SK-N-MC (cell line): Measurements from ENCODE around the gene HSPB9.
A peak's percentile ranks its signal among the peaks of the same experiment; 100 is the strongest.
"Not testable (repeated sequence)": the region's sequence is repeated elsewhere in the genome, so short reads cannot be mapped to it uniquely, and the experiment has no call there.

Source experiments
- DNase-seq: peaks from one replicate; pipeline ENCODE4 v3.0.0-alpha.2; 2011; ENCODE audit warnings: low read depth, low spot score
- H3K27ac ChIP-seq: fragments of 200-600 bp; sonication (generic); 2 replicates; pipeline ENCODE4 v1.5.1; 2016; ENCODE audit warnings: mixed run types
- H3K36me3 ChIP-seq: fragments of 200-600 bp; sonication (generic); 2 replicates; pipeline ENCODE4 v1.6.1; 2017; ENCODE audit warnings: antibody characterized with exemption, low read length, mixed read lengths; ENCODE audit not compliant: insufficient read depth
- H3K4me3 ChIP-seq: fragments of 200-600 bp; sonication (generic); 2 replicates; pipeline ENCODE4 v1.5.1; 2016
- H3K9ac ChIP-seq: fragments of 200-600 bp; sonication (generic); 2 replicates; pipeline ENCODE4 v1.8.0; 2017; ENCODE audit warnings: mixed run types, mixed read lengths; ENCODE audit not compliant: insufficient read length
- H3K9me3 ChIP-seq: fragments of 200-600 bp; sonication (generic); 2 replicates; pipeline ENCODE4 v1.6.1; 2017; ENCODE audit warnings: low read depth, mild to moderate bottlenecking, antibody characterized with exemption, low read length, moderate library complexity, mixed read lengths
- EZH2 ChIP-seq: fragments of 200-600 bp; sonication (generic); IDR thresholded peaks from one replicate; pipeline ENCODE4 v1.6.1; 2017; ENCODE audit warnings: antibody characterized with exemption
- FOXP2 ChIP-seq: optimal IDR thresholded peaks from 2 replicates; pipeline ENCODE3; 2011; ENCODE audit warnings: mild to moderate bottlenecking, moderate library complexity; ENCODE audit not compliant: insufficient read depth; ENCODE audit errors: extremely low read length, control extremely low read depth
- POLR2AphosphoS5 ChIP-seq: IDR thresholded peaks from 2 replicates; pipeline ENCODE4 v1.6.1; 2012; ENCODE audit warnings: mild to moderate bottlenecking, low read depth, low read length, borderline replicate concordance

Gene HSPB9

GRCh38 chr17:42131981-42132432, 9.4 kb downstream of the HSPB9 start:
- Histone ChIP-seq H3K27ac (0 out of 2 replicates have a peak overlapping the region, but pooled peaks have one; percentile 35), H3K9ac (no peak overlapping the region), H3K9me3 (no peaks in the 10 kb centered on the region), H3K36me3 (peaks cover 44% of the 10 kb centered on the region), H3K4me3 (no peak overlapping the region)
- TF ChIP-seq EZH2 (no peak), FOXP2 (no peak), POLR2AphosphoS5 (no peak)
- no peak for DNase-seq

- DNase-seq: no peak
- H3K9me3 ChIP-seq: no peaks in the 10 kb centered on the region
- no peak overlapping the region for H3K9ac ChIP-seq
- TF ChIP-seq FOXP2 (no peak), EZH2 (no peak), POLR2AphosphoS5 (no peak)
- peak overlapping the region; percentile 7; the same call in 1 of the 2 replicates for H3K4me3 ChIP-seq
- no peak overlapping the region for H3K27ac ChIP-seq
- H3K36me3 ChIP-seq: peaks cover 37% of the 10 kb centered on the region
These were observed 10.3 kb downstream of the HSPB9 start for GRCh38 chr17:42132941-42133340.

GRCh38 chr17:42133461-42134041, 10.9 kb downstream of the HSPB9 start:
- no peak for TF ChIP-seq FOXP2
- TF ChIP-seq EZH2: no peak
- TF ChIP-seq POLR2AphosphoS5: no peak
- Histone ChIP-seq H3K9me3 (no peaks in the 10 kb centered on the region), H3K27ac (no peak overlapping the region), H3K9ac (no peak overlapping the region), H3K36me3 (peaks cover 31% of the 10 kb centered on the region), H3K4me3 (no peak overlapping the region)
- no peak for DNase-seq

- Histone ChIP-seq H3K36me3 (peaks cover 15% of the 10 kb centered on the region), H3K9ac (no peak overlapping the region), H3K9me3 (no peaks in the 10 kb centered on the region), H3K4me3 (no peak overlapping the region), H3K27ac (no peak overlapping the region)
- no peak for TF ChIP-seq POLR2AphosphoS5
- no peak for DNase-seq
These were observed 12.5 kb downstream of the HSPB9 start for GRCh38 chr17:42135151-42135550.

GRCh38 chr17:42135664-42136653, 13.4 kb downstream of the HSPB9 start:
- Histone ChIP-seq H3K4me3 (no peak overlapping the region), H3K9ac (no peak overlapping the region), H3K36me3 (peaks cover 8% of the 10 kb centered on the region), H3K9me3 (no peaks in the 10 kb centered on the region), H3K27ac (no peak overlapping the region)
- DNase-seq: no peak
- no peak for TF ChIP-seq EZH2
- no peak for TF ChIP-seq POLR2AphosphoS5
- no peak for TF ChIP-seq FOXP2

- Histone ChIP-seq H3K9ac (no peak overlapping the region), H3K9me3 (no peaks in the 10 kb centered on the region), H3K27ac (no peak overlapping the region), H3K36me3 (peaks cover 7% of the 10 kb centered on the region; the same call in 1 of the 2 replicates), H3K4me3 (no peak overlapping the region)
- TF ChIP-seq POLR2AphosphoS5 (no peak), EZH2 (no peak)
- no peak for DNase-seq
These were observed 14.0 kb downstream of the HSPB9 start for GRCh38 chr17:42136654-42137051.

GRCh38 chr17:42138749-42139492, 16.3 kb downstream of the HSPB9 start:
- TF ChIP-seq FOXP2 (no peak), POLR2AphosphoS5 (no peak), EZH2 (no peak)
- DNase-seq: no peak
- H3K27ac ChIP-seq: no peak overlapping the region
- no peak overlapping the region for H3K9ac ChIP-seq
- no peak overlapping the region for H3K4me3 ChIP-seq
- H3K9me3 ChIP-seq: no peaks in the 10 kb centered on the region
- H3K36me3 ChIP-seq: peaks cover 14% of the 10 kb centered on the region

GRCh38 chr17:42140690-42141089, 18.1 kb downstream of the HSPB9 start:
- not testable (repeated sequence) for H3K9ac ChIP-seq, H3K27ac ChIP-seq, H3K4me3 ChIP-seq, DNase-seq, H3K9me3 ChIP-seq
- H3K36me3 ChIP-seq: peaks cover 18% of the 10 kb centered on the region
